Cardiac fibroblast (primary cell): ENCODE results near the gene THOP1.

Source experiments
- DNase-seq, 2 donors: peaks; one replicate each; pipeline versions ENCODE4 v3.0.0 to v3.0.0-alpha.2; 2010; ENCODE audit warnings: low read depth in 2 of 2
- H3K4me3 ChIP-seq, 2 donors: replicated peaks in 1 of 2; 1 replicate in 1 of 2; 2 replicates in 1 of 2; pipeline ENCODE4 v1.5.1; 2011; ENCODE audit warnings: low read depth in 2 of 2, low read length in 2 of 2, mild to moderate bottlenecking in 2 of 2, moderate library complexity in 1 of 2
- CTCF ChIP-seq: IDR thresholded peaks from one replicate; pipeline ENCODE4 v1.5.1; 2011; ENCODE audit warnings: low read depth, mild to moderate bottlenecking, low read length, inconsistent platforms

The THOP1 gene

GRCh38 chr19:2797280-2797679 is 12.0 kb downstream of the THOP1 start:
- H3K4me3 ChIP-seq, result no peak overlapping the region
- TF ChIP-seq CTCF, result no peak
- no peak for DNase-seq

GRCh38 chr19:2798158-2798685 is 12.9 kb downstream of the THOP1 start:
- DNase-seq, result no peak
- TF ChIP-seq CTCF, result no peak
- H3K4me3 ChIP-seq, result no peak overlapping the region

GRCh38 chr19:2798733-2799132 is 13.4 kb downstream of the THOP1 start:
- no peak overlapping the region for H3K4me3 ChIP-seq
- no peak for TF ChIP-seq CTCF
- peak in 1 of 2 donors; percentile 29 for DNase-seq

- no peak overlapping the region for H3K4me3 ChIP-seq
Measured at GRCh38 chr19:2799273-2800020, 14.1 kb downstream of the THOP1 start.

GRCh38 chr19:2800506-2800905 is 15.2 kb downstream of the THOP1 start:
- no peak for TF ChIP-seq CTCF
- no peak for DNase-seq
- H3K4me3 ChIP-seq, result no peak overlapping the region

More at GRCh38 chr19:2799273-2800020, 14.1 kb downstream of the THOP1 start:
- TF ChIP-seq CTCF, result no peak
- no peak for DNase-seq

- no peak overlapping the region for H3K4me3 ChIP-seq
- no peak for DNase-seq
- TF ChIP-seq CTCF, result no peak
Measured at GRCh38 chr19:2802826-2803225, 17.5 kb downstream of the THOP1 start.
